Upper lobe of left lung (tissue), 4 donors: ENCODE data around the gene UHRF1.

ENCODE experiments used
- EP300 ChIP-seq, 4 donors: sonication (generic); formaldehyde crosslinking; IDR thresholded peaks; one replicate each; pipeline ENCODE4 v1.5.1; 2017; ENCODE audit warnings: antibody characterized with exemption in 4 of 4, control low read depth in 2 of 4
- POLR2A ChIP-seq, 4 donors: fragments of 450-650 bp; IDR thresholded peaks; one replicate each; pipeline ENCODE4 v1.5.1; 2016 to 2017; ENCODE audit warnings: antibody characterized with exemption in 4 of 4, mild to moderate bottlenecking in 2 of 4
- POLR2AphosphoS5 ChIP-seq, 2 donors: sonication (generic); formaldehyde crosslinking; IDR thresholded peaks; one replicate each; pipeline ENCODE4 v1.5.1; 2017; ENCODE audit warnings: antibody characterized with exemption in 2 of 2
- TF ChIP-seq, protein P1 (sequence below), 6 experiments: fragments of 450-650 bp in 4 of 6; fragments of 200-600 bp in 2 of 6; sonication (generic) in 2 of 6; IDR thresholded peaks; one replicate each; pipeline ENCODE4 v1.5.1; 2016 to 2019; ENCODE audit warnings: antibody characterized with exemption in 6 of 6

- TF ChIP-seq EP300 (IDR thresholded peaks at IDR 0.05) (no peak), POLR2A (IDR thresholded peaks at IDR 0.05) (no peak), POLR2AphosphoS5 (IDR thresholded peaks at IDR 0.05) (no peak)
- TF ChIP-seq, protein P1, sequence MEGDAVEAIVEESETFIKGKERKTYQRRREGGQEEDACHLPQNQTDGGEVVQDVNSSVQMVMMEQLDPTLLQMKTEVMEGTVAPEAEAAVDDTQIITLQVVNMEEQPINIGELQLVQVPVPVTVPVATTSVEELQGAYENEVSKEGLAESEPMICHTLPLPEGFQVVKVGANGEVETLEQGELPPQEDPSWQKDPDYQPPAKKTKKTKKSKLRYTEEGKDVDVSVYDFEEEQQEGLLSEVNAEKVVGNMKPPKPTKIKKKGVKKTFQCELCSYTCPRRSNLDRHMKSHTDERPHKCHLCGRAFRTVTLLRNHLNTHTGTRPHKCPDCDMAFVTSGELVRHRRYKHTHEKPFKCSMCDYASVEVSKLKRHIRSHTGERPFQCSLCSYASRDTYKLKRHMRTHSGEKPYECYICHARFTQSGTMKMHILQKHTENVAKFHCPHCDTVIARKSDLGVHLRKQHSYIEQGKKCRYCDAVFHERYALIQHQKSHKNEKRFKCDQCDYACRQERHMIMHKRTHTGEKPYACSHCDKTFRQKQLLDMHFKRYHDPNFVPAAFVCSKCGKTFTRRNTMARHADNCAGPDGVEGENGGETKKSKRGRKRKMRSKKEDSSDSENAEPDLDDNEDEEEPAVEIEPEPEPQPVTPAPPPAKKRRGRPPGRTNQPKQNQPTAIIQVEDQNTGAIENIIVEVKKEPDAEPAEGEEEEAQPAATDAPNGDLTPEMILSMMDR (IDR thresholded peaks at IDR 0.05), result no peak
These were observed 13.4 kb downstream of the UHRF1 start for GRCh38 chr19:4922530-4923275.
